ENCODE measurements around the gene DSPP.

The DSPP gene

GRCh38 chr4:87624698-87625097 lies 16.4 kb downstream of the DSPP start:
- WGBS, 2 experiments (ENCODE audit: insufficient coverage in 2 of 2): 82 to 83% methylated on average over 1 of the region's 2 CpGs
- no peak overlapping the region for H3K4me3 ChIP-seq (ENCODE audit: extremely low read depth, insufficient read depth, low read length, poor library complexity, severe bottlenecking)
- no peak overlapping the region for H3K27ac ChIP-seq (ENCODE audit: low read depth, low read length, severe bottlenecking)

GRCh38 chr4:87631668-87632067 lies 23.3 kb downstream of the DSPP start:
- Histone ChIP-seq H3K27ac (ENCODE audit: low read depth, low read length, severe bottlenecking) (no peak overlapping the region), H3K4me3 (ENCODE audit: extremely low read depth, insufficient read depth, low read length, poor library complexity, severe bottlenecking) (no peak overlapping the region), H3K9me3 (ENCODE audit: control insufficient read depth, low read length) (no peaks in the 10 kb centered on the region), H3K36me3 (ENCODE audit: control insufficient read depth, insufficient read depth, low read length) (no peaks in the 10 kb centered on the region), H3K4me1 (ENCODE audit: control insufficient read depth, insufficient read depth, low read length, poor library complexity, severe bottlenecking) (no peaks in the 10 kb centered on the region)

More at GRCh38 chr4:87624698-87625097, 16.4 kb downstream of the DSPP start:
- H3K4me1 ChIP-seq (ENCODE audit: control insufficient read depth, insufficient read depth, low read length, poor library complexity, severe bottlenecking): no peaks in the 10 kb centered on the region
- no peaks in the 10 kb centered on the region for H3K36me3 ChIP-seq (ENCODE audit: control insufficient read depth, insufficient read depth, low read length)
- no peaks in the 10 kb centered on the region for H3K9me3 ChIP-seq (ENCODE audit: control insufficient read depth, low read length)

GRCh38 chr4:87632469-87632868 lies 24.1 kb downstream of the DSPP start:
- H3K9me3 ChIP-seq (ENCODE audit: control insufficient read depth, low read length): no peaks in the 10 kb centered on the region
- H3K4me1 ChIP-seq (ENCODE audit: control insufficient read depth, insufficient read depth, low read length, poor library complexity, severe bottlenecking): no peaks in the 10 kb centered on the region
- H3K27ac ChIP-seq (ENCODE audit: low read depth, low read length, severe bottlenecking): no peak overlapping the region
- WGBS, 2 experiments (ENCODE audit: insufficient coverage in 2 of 2): 86 to 100% methylated on average over 1 of the region's 1 CpG
- H3K36me3 ChIP-seq (ENCODE audit: control insufficient read depth, insufficient read depth, low read length): no peaks in the 10 kb centered on the region
- H3K4me3 ChIP-seq (ENCODE audit: extremely low read depth, insufficient read depth, low read length, poor library complexity, severe bottlenecking): no peak overlapping the region

- H3K4me1 ChIP-seq (ENCODE audit: control insufficient read depth, insufficient read depth, low read length, poor library complexity, severe bottlenecking): no peaks in the 10 kb centered on the region
- WGBS, 2 experiments (ENCODE audit: insufficient coverage in 2 of 2): 100% methylated on average over 1 of the region's 2 CpGs; no CpG with 5 or more reads in 1 of the 2 experiments
- no peaks in the 10 kb centered on the region for H3K9me3 ChIP-seq (ENCODE audit: control insufficient read depth, low read length)
- no peak overlapping the region for H3K27ac ChIP-seq (ENCODE audit: low read depth, low read length, severe bottlenecking)
- H3K36me3 ChIP-seq (ENCODE audit: control insufficient read depth, insufficient read depth, low read length): no peaks in the 10 kb centered on the region
- no peak overlapping the region for H3K4me3 ChIP-seq (ENCODE audit: extremely low read depth, insufficient read depth, low read length, poor library complexity, severe bottlenecking)
These were observed 24.9 kb downstream of the DSPP start for GRCh38 chr4:87633243-87633642.

GRCh38 chr4:87644286-87644685 lies 36.0 kb downstream of the DSPP start:
- no peak overlapping the region for H3K27ac ChIP-seq (ENCODE audit: low read depth, low read length, severe bottlenecking)
- WGBS, 2 experiments (ENCODE audit: insufficient coverage in 2 of 2): 100% methylated on average over 1 to 4 of the region's 6 CpGs
- no peaks in the 10 kb centered on the region for H3K4me1 ChIP-seq (ENCODE audit: control insufficient read depth, insufficient read depth, low read length, poor library complexity, severe bottlenecking)
- H3K4me3 ChIP-seq (ENCODE audit: extremely low read depth, insufficient read depth, low read length, poor library complexity, severe bottlenecking): no peak overlapping the region
- no peaks in the 10 kb centered on the region for H3K36me3 ChIP-seq (ENCODE audit: control insufficient read depth, insufficient read depth, low read length)
- H3K9me3 ChIP-seq (ENCODE audit: control insufficient read depth, low read length): no peaks in the 10 kb centered on the region

GRCh38 chr4:87649980-87650379 lies 41.7 kb downstream of the DSPP start, which contains the start of gene DMP1:
Gene DMP1, plus strand, starts transcription at chr4:87650280. Its CDS starts 6,213 bp downstream, at chr4:87656493.
- no peaks in the 10 kb centered on the region for H3K36me3 ChIP-seq (ENCODE audit: control insufficient read depth, insufficient read depth, low read length)
- H3K4me1 ChIP-seq (ENCODE audit: control insufficient read depth, insufficient read depth, low read length, poor library complexity, severe bottlenecking): peaks cover 7% of the 10 kb centered on the region
- H3K4me3 ChIP-seq (ENCODE audit: extremely low read depth, insufficient read depth, low read length, poor library complexity, severe bottlenecking): no peak within 1 kb of the TSS
- WGBS, 2 experiments (ENCODE audit: insufficient coverage in 2 of 2): 100% methylated on average over 2 of the region's 3 CpGs; no CpG with 5 or more reads in 1 of the 2 experiments
- H3K9me3 ChIP-seq (ENCODE audit: control insufficient read depth, low read length): no peaks in the 10 kb centered on the region
- no peak within 1 kb of the TSS for H3K27ac ChIP-seq (ENCODE audit: low read depth, low read length, severe bottlenecking)

GRCh38 chr4:87650938-87651337 lies 42.6 kb downstream of the DSPP start:
- H3K36me3 ChIP-seq (ENCODE audit: control insufficient read depth, insufficient read depth, low read length): no peaks in the 10 kb centered on the region
- no peak overlapping the region for H3K27ac ChIP-seq (ENCODE audit: low read depth, low read length, severe bottlenecking)
- WGBS, 2 experiments (ENCODE audit: insufficient coverage in 2 of 2): 86% methylated on average over 1 of the region's 2 CpGs; no CpG with 5 or more reads in 1 of the 2 experiments
- peaks cover 7% of the 10 kb centered on the region for H3K4me1 ChIP-seq (ENCODE audit: control insufficient read depth, insufficient read depth, low read length, poor library complexity, severe bottlenecking)
- no peaks in the 10 kb centered on the region for H3K9me3 ChIP-seq (ENCODE audit: control insufficient read depth, low read length)
- no peak overlapping the region for H3K4me3 ChIP-seq (ENCODE audit: extremely low read depth, insufficient read depth, low read length, poor library complexity, severe bottlenecking)

- Histone ChIP-seq H3K36me3 (ENCODE audit: control insufficient read depth, insufficient read depth, low read length) (no peaks in the 10 kb centered on the region), H3K4me1 (ENCODE audit: control insufficient read depth, insufficient read depth, low read length, poor library complexity, severe bottlenecking) (peaks cover 7% of the 10 kb centered on the region), H3K27ac (ENCODE audit: low read depth, low read length, severe bottlenecking) (no peak overlapping the region), H3K4me3 (ENCODE audit: extremely low read depth, insufficient read depth, low read length, poor library complexity, severe bottlenecking) (no peak overlapping the region), H3K9me3 (ENCODE audit: control insufficient read depth, low read length) (no peaks in the 10 kb centered on the region)
- WGBS, 2 experiments (ENCODE audit: insufficient coverage in 2 of 2): 100% methylated on average over 1 of the region's 3 CpGs; no CpG with 5 or more reads in 1 of the 2 experiments
These were observed 43.6 kb downstream of the DSPP start for GRCh38 chr4:87651941-87652340.

- WGBS, 2 experiments (ENCODE audit: insufficient coverage in 2 of 2): 17 to 67% methylated on average over 1 of the region's 1 CpG
- no peaks in the 10 kb centered on the region for H3K9me3 ChIP-seq (ENCODE audit: control insufficient read depth, low read length)
- no peak overlapping the region for H3K4me3 ChIP-seq (ENCODE audit: extremely low read depth, insufficient read depth, low read length, poor library complexity, severe bottlenecking)
- H3K36me3 ChIP-seq (ENCODE audit: control insufficient read depth, insufficient read depth, low read length): no peaks in the 10 kb centered on the region
- no peak overlapping the region for H3K27ac ChIP-seq (ENCODE audit: low read depth, low read length, severe bottlenecking)
- H3K4me1 ChIP-seq (ENCODE audit: control insufficient read depth, insufficient read depth, low read length, poor library complexity, severe bottlenecking): peaks cover 26% of the 10 kb centered on the region
These were observed 46.2 kb downstream of the DSPP start for GRCh38 chr4:87654487-87655044.

- no peaks in the 10 kb centered on the region for H3K36me3 ChIP-seq (ENCODE audit: control insufficient read depth, insufficient read depth, low read length)
- 60 to 75% methylated on average over 1 to 2 of the region's 3 CpGs for WGBS, 2 experiments (ENCODE audit: insufficient coverage in 2 of 2)
- H3K9me3 ChIP-seq (ENCODE audit: control insufficient read depth, low read length): no peaks in the 10 kb centered on the region
- peak overlapping the region; percentile 89 for H3K27ac ChIP-seq (ENCODE audit: low read depth, low read length, severe bottlenecking)
- no peak overlapping the region for H3K4me3 ChIP-seq (ENCODE audit: extremely low read depth, insufficient read depth, low read length, poor library complexity, severe bottlenecking)
- H3K4me1 ChIP-seq (ENCODE audit: control insufficient read depth, insufficient read depth, low read length, poor library complexity, severe bottlenecking): peaks cover 28% of the 10 kb centered on the region
These were observed 49.2 kb downstream of the DSPP start for GRCh38 chr4:87657525-87657924.

- H3K4me3 ChIP-seq (ENCODE audit: extremely low read depth, insufficient read depth, low read length, poor library complexity, severe bottlenecking): no peak overlapping the region
- H3K36me3 ChIP-seq (ENCODE audit: control insufficient read depth, insufficient read depth, low read length): no peaks in the 10 kb centered on the region
- H3K4me1 ChIP-seq (ENCODE audit: control insufficient read depth, insufficient read depth, low read length, poor library complexity, severe bottlenecking): peaks cover 26% of the 10 kb centered on the region
- H3K27ac ChIP-seq (ENCODE audit: low read depth, low read length, severe bottlenecking): peak overlapping the region; percentile 30
- H3K9me3 ChIP-seq (ENCODE audit: control insufficient read depth, low read length): no peaks in the 10 kb centered on the region
- 92% methylated on average over 2 of the region's 3 CpGs for WGBS, 2 experiments (ENCODE audit: insufficient coverage in 2 of 2)
These were observed 51.1 kb downstream of the DSPP start for GRCh38 chr4:87659247-87659931.
